PFSK-1 (cell line): ENCODE results near the gene ETV5.

Experiments used
- FOXP2 ChIP-seq: optimal IDR thresholded peaks from 2 replicates; pipeline ENCODE3; 2011; ENCODE audit warnings: borderline replicate concordance, control low read depth, inconsistent platforms; ENCODE audit not compliant: insufficient read depth; ENCODE audit errors: extremely low read length, extremely low read depth
- POLR2AphosphoS5 ChIP-seq: IDR thresholded peaks from 2 replicates; pipeline ENCODE4 v1.6.1; 2012; ENCODE audit warnings: low read depth, mild to moderate bottlenecking, control low read depth, low read length, moderate library complexity
- SIN3A ChIP-seq: IDR thresholded peaks from 2 replicates; pipeline ENCODE4 v1.6.1; 2012; ENCODE audit warnings: mild to moderate bottlenecking, low read length, moderate library complexity, borderline replicate concordance; ENCODE audit not compliant: insufficient read depth
- TAF1 ChIP-seq: IDR thresholded peaks from 2 replicates; pipeline ENCODE4 v1.6.1; 2012; ENCODE audit warnings: low read length, control low read depth, borderline replicate concordance; ENCODE audit not compliant: insufficient read depth
- TF ChIP-seq, protein P1 (sequence below), 2 experiments: IDR thresholded peaks; 2 replicates each; pipeline versions ENCODE4 v1.6.1 to v1.8.0; 2011 to 2012; ENCODE audit warnings: low read depth in 2 of 2, low read length in 2 of 2, control low read depth in 1 of 2, inconsistent platforms in 1 of 2, mild to moderate bottlenecking in 1 of 2, moderate library complexity in 1 of 2; ENCODE audit not compliant: insufficient read depth in 1 of 2

Gene ETV5

GRCh38 chr3:186151077-186151971 lies 42.4 kb upstream of the ETV5 start:
- TF ChIP-seq POLR2AphosphoS5 (no peak), TAF1 (no peak), SIN3A (no peak), FOXP2 (no peak)
- TF ChIP-seq, protein P1, sequence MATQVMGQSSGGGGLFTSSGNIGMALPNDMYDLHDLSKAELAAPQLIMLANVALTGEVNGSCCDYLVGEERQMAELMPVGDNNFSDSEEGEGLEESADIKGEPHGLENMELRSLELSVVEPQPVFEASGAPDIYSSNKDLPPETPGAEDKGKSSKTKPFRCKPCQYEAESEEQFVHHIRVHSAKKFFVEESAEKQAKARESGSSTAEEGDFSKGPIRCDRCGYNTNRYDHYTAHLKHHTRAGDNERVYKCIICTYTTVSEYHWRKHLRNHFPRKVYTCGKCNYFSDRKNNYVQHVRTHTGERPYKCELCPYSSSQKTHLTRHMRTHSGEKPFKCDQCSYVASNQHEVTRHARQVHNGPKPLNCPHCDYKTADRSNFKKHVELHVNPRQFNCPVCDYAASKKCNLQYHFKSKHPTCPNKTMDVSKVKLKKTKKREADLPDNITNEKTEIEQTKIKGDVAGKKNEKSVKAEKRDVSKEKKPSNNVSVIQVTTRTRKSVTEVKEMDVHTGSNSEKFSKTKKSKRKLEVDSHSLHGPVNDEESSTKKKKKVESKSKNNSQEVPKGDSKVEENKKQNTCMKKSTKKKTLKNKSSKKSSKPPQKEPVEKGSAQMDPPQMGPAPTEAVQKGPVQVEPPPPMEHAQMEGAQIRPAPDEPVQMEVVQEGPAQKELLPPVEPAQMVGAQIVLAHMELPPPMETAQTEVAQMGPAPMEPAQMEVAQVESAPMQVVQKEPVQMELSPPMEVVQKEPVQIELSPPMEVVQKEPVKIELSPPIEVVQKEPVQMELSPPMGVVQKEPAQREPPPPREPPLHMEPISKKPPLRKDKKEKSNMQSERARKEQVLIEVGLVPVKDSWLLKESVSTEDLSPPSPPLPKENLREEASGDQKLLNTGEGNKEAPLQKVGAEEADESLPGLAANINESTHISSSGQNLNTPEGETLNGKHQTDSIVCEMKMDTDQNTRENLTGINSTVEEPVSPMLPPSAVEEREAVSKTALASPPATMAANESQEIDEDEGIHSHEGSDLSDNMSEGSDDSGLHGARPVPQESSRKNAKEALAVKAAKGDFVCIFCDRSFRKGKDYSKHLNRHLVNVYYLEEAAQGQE (IDR thresholded peaks at IDR 0.05; ENCODE audit: insufficient read depth in 1 of 2, low read depth in 2 of 2, low read length in 2 of 2) = no peak

- TF ChIP-seq, protein P1 (IDR thresholded peaks at IDR 0.05; ENCODE audit: insufficient read depth in 1 of 2, low read depth in 2 of 2, low read length in 2 of 2) = no peak
- TF ChIP-seq TAF1 = no peak
- TF ChIP-seq POLR2AphosphoS5 = no peak
- no peak for TF ChIP-seq SIN3A
- no peak for TF ChIP-seq FOXP2
Observed at GRCh38 chr3:186150041-186150830, 41.3 kb upstream of the ETV5 start.

GRCh38 chr3:186149319-186149960 lies 40.6 kb upstream of the ETV5 start:
- no peak for TF ChIP-seq SIN3A
- no peak for TF ChIP-seq POLR2AphosphoS5
- TF ChIP-seq FOXP2 = no peak
- TF ChIP-seq TAF1 = no peak
- TF ChIP-seq, protein P1 (IDR thresholded peaks at IDR 0.05; ENCODE audit: insufficient read depth in 1 of 2, low read depth in 2 of 2, low read length in 2 of 2) = no peak

DNA sequence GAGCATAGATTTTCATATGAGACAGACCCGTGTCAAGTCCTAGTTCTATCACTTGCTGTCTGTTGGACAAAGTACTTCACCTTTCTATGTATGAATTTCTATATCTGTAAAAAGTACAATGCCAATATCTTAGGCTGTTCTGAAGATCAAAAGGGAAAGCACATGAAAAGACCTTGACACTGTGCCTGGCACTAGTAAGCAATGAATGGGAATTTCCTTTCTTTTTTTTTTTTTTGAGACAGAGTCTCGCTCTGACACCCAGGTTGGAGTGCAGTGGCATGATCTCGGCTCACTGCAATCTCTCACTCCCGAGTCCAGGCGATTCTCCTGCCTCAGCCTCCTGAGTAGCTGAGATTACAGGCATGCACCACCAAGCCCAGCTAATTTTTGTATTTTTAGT lies 35.4 kb upstream of the ETV5 start:
- TF ChIP-seq FOXP2 (no peak), POLR2AphosphoS5 (no peak), TAF1 (no peak), SIN3A (no peak)
- TF ChIP-seq, protein P1 (IDR thresholded peaks at IDR 0.05; ENCODE audit: insufficient read depth in 1 of 2, low read depth in 2 of 2, low read length in 2 of 2) = no peak
